ENCODE measurements around the gene CMIP.
"Not testable (repeated sequence)": the region's sequence is repeated elsewhere in the genome, so short reads cannot be mapped to it uniquely, and the experiment has no call there.

CMIP gene

GRCh38 chr16:81686391-81687130, 242.0 kb downstream of the CMIP start:
- no peak overlapping the region for H3K4me3 ChIP-seq (ENCODE audit: low read depth, low read length)
- DNase-seq (ENCODE audit: low read depth, low spot score), result no peak
- in situ Hi-C loops (cut with HindIII; ENCODE audit: low sequenced_read_pairs), result no loop called here
- TF ChIP-seq CTCF (IDR thresholded peaks at IDR 0.05; ENCODE audit: low read depth, low read length), result no peak

DNA sequence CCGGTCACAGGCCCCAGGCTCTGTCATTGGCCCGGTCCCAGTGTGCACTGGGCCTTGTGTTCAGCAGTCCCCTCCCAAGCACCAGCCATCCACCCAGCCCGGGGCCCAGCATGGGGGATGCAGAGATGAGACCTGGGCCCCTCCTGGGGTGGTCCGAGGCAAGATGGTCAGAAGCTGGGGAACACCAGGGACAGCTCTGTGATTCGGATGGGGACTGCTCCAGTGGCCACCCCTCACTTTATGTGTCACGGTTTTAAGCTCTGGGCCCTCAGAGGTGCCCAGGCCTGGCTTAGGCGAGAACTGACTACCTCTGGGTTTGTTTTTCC, 242.5 kb downstream of the CMIP start:
- in situ Hi-C loops (cut with HindIII; ENCODE audit: low sequenced_read_pairs), result no loop called here
- no peak for TF ChIP-seq CTCF (IDR thresholded peaks at IDR 0.05; ENCODE audit: low read depth, low read length)
- H3K4me3 ChIP-seq (ENCODE audit: low read depth, low read length), result no peak overlapping the region
- no peak for DNase-seq (ENCODE audit: low read depth, low spot score)

- in situ Hi-C loops (cut with HindIII; ENCODE audit: low sequenced_read_pairs), result no loop called here
- H3K4me3 ChIP-seq (ENCODE audit: low read depth, low read length), result no peak overlapping the region
- no peak for DNase-seq (ENCODE audit: low read depth, low spot score)
- TF ChIP-seq CTCF (IDR thresholded peaks at IDR 0.05; ENCODE audit: low read depth, low read length), result no peak
Observed at GRCh38 chr16:81688182-81688581, 243.6 kb downstream of the CMIP start.

DNA sequence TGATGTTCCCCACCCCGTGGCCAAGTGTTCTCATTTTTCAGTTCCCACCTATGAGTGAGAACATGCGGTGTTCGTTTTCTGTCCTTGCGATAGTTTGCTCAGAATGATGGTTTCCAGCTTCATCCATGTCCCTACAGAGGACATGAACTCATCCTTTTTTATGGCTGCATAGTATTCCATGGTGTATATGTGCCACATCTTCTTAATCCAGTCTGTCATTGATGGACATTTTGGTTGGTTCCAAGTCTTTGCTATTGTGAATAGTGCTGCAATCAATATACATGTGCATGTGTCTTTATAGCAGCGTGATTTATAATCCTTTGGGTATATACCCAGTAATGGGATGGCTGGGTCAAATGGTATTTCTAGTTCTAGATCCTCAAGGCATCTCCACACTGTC, 244.2 kb downstream of the CMIP start:
- H3K4me3 ChIP-seq (ENCODE audit: low read depth, low read length); DNase-seq (ENCODE audit: low read depth, low spot score); in situ Hi-C loops (cut with HindIII; ENCODE audit: low sequenced_read_pairs): not testable (repeated sequence)

GRCh38 chr16:81692021-81692420, 247.4 kb downstream of the CMIP start:
- H3K4me3 ChIP-seq (ENCODE audit: low read depth, low read length), result no peak overlapping the region
- no peak for TF ChIP-seq CTCF (IDR thresholded peaks at IDR 0.05; ENCODE audit: low read depth, low read length)
- in situ Hi-C loops (cut with HindIII; ENCODE audit: low sequenced_read_pairs), result no loop called here
- no peak for DNase-seq (ENCODE audit: low read depth, low spot score)

DNA sequence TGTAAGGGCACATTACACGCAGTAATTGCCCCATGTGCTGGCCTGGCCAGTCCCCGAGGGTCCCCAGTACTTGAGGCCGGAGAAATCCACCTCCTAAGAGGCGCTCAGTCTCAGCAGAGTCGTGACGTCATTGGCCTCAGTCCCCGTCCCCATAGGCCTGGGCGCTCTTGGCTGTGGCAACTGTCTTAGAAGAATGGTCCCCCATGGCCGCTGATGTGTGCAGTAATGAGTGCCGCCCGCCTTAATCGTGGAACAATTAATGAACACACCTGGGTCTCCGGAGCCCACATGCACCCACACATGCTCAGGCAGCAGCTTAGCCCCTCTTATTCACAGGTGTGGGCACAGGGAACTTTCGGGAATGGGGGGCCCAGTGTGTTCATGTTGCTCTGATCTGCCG, 248.0 kb downstream of the CMIP start:
- no peak for TF ChIP-seq CTCF (IDR thresholded peaks at IDR 0.05; ENCODE audit: low read depth, low read length)
- H3K4me3 ChIP-seq (ENCODE audit: low read depth, low read length), result no peak overlapping the region
- in situ Hi-C loops (cut with HindIII; ENCODE audit: low sequenced_read_pairs), result no loop called here
- DNase-seq (ENCODE audit: low read depth, low spot score), result no peak

DNA sequence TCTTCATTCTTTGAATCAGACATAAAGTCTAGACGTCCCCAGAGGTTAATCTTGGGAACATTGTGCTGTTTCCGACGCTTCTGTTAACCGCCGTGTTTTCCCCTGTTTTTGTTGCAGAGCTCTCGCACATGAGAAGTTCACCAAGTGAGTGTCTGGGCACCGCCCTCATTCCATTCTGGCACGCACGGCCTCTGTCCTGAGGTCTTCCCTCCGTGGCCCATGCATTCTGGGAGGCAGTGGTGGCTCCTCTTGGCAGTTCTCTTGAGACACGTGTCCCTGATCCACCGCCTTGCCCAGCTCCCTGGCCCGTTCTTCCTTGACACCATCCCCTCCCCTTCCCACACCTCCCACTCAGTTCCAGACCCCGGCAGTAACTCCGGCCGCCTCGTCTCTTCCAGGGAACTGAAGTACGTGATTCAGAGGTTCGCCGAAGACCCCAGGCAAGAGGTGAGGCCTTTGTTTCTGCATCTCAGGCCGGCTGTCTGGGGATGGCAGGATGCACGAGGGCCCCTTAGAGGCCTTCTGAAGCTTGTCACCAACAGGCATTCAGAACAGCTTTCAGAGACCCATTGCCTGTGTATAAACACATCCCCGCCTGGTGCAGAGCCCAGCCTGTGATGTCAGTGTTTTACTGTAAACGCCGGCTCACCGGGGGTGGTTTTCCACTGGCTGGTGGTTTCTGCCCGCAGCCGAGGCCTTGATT, 248.6 kb downstream of the CMIP start:
- no peak overlapping the region for H3K4me3 ChIP-seq (ENCODE audit: low read depth, low read length)
- peak; percentile 41 for DNase-seq (ENCODE audit: low read depth, low spot score)

More for the DNA sequence above, 248.6 kb downstream of the CMIP start:
- TF ChIP-seq CTCF (IDR thresholded peaks at IDR 0.05; ENCODE audit: low read depth, low read length), result no peak
- in situ Hi-C loops (cut with HindIII; ENCODE audit: low sequenced_read_pairs), result no loop called here
